Measurements from ENCODE around the gene SVIL.

- TF ChIP-seq CTCF (IDR thresholded peaks at IDR 0.05), result peak; percentile 21 to 60 (median 43)
- TF ChIP-seq POLR2A (IDR thresholded peaks at IDR 0.05), result no peak
These were observed 117.3 kb downstream of the SVIL start for GRCh38 chr10:29517352-29517923.

Measured in heart left ventricle (tissue), 13 donors.